Fibroblast of skin of scalp (primary cell): ENCODE data around the gene VAPA.
"Not testable (repeated sequence)": the region's sequence is repeated elsewhere in the genome, so short reads cannot be mapped to it uniquely, and the experiment has no call there.

Experiments
- DNase-seq: peaks from one replicate; pipeline ENCODE4 v3.0.0-alpha.2; 2013

VAPA gene

GRCh38 chr18:9886005-9886348 lies 27.8 kb upstream of the VAPA start:
- no peak for DNase-seq

- DNase-seq = no peak
These were observed 25.8 kb upstream of the VAPA start for GRCh38 chr18:9887992-9888391.

- peak; percentile 32 for DNase-seq
These were observed 23.6 kb upstream of the VAPA start for GRCh38 chr18:9890196-9890595.

GRCh38 chr18:9890957-9891356 lies 22.9 kb upstream of the VAPA start:
- no peak for DNase-seq

GRCh38 chr18:9891515-9891914 lies 22.3 kb upstream of the VAPA start:
- DNase-seq = not testable (repeated sequence)

GRCh38 chr18:9894454-9895068 lies 19.3 kb upstream of the VAPA start:
- no peak for DNase-seq

GRCh38 chr18:9897129-9897528 lies 16.7 kb upstream of the VAPA start:
- DNase-seq = no peak

- DNase-seq = not testable (repeated sequence)
These were observed 16.0 kb upstream of the VAPA start for GRCh38 chr18:9897787-9898291.

- no peak for DNase-seq
These were observed 14.8 kb upstream of the VAPA start for GRCh38 chr18:9898792-9899549.

- DNase-seq = not testable (repeated sequence)
These were observed 14.3 kb upstream of the VAPA start for GRCh38 chr18:9899550-9899930.

- no peak for DNase-seq
These were observed 13.1 kb upstream of the VAPA start for GRCh38 chr18:9900699-9901098.

- no peak for DNase-seq
These were observed 12.4 kb upstream of the VAPA start for GRCh38 chr18:9901377-9901776.

- DNase-seq = not testable (repeated sequence)
These were observed 11.6 kb upstream of the VAPA start for GRCh38 chr18:9902264-9902663.

GRCh38 chr18:9902832-9903231 lies 11.0 kb upstream of the VAPA start:
- DNase-seq = peak; percentile 29

GRCh38 chr18:9905401-9905922 lies 8.4 kb upstream of the VAPA start:
- no peak for DNase-seq

- DNase-seq = no peak
These were observed 7.3 kb upstream of the VAPA start for GRCh38 chr18:9906481-9906880.

GRCh38 chr18:9907867-9908266 lies 5.9 kb upstream of the VAPA start:
- no peak for DNase-seq

GRCh38 chr18:9910071-9910470 lies 3.7 kb upstream of the VAPA start:
- no peak for DNase-seq

GRCh38 chr18:9910661-9911060 lies 3.2 kb upstream of the VAPA start:
- no peak for DNase-seq

- no peak for DNase-seq
These were observed 2.6 kb upstream of the VAPA start for GRCh38 chr18:9911226-9911625.

GRCh38 chr18:9912285-9912684 lies 1.5 kb upstream of the VAPA start:
- DNase-seq = not testable (repeated sequence)

GRCh38 chr18:9913151-9913525 lies 678 bp upstream of the VAPA start:
- peak; percentile 31 for DNase-seq

GRCh38 chr18:9914334-9914583 lies 443 bp downstream of the VAPA start:
- peak; percentile 43 for DNase-seq

GRCh38 chr18:9914584-9915290 lies 921 bp downstream of the VAPA start:
- peak; percentile 62 for DNase-seq
